Activated T-helper 17 cell treated with anti-CD3 and anti-CD28 coated beads, Interleukin-2, amount 50 U/mL, for 72 hours (primary cell): ENCODE data around the gene DGKI. TPM values are rescaled to one million over a fixed set of nuclear protein-coding genes. Genes with fewer than 3 reads are reported as not detected.
"Not testable (repeated sequence)": the region's sequence is repeated elsewhere in the genome, so short reads cannot be mapped to it uniquely, and the experiment has no call there.

Experiments used
- ATAC-seq: fragments of 150-1000 bp; cut with Tn5 transposase; replicated peaks from 2 replicates; pipeline ENCODE4 v1.10.0; 2021; ENCODE audit warnings: mild to moderate bottlenecking, moderate library complexity
- H3K27ac Mint-ChIP-seq: one replicate; pipeline ENCODE4 v1.8.0; 2022; ENCODE audit warnings: mixed read lengths
- H3K27me3 Mint-ChIP-seq: one replicate; pipeline ENCODE4 v1.8.0; 2022; ENCODE audit warnings: mixed read lengths
- H3K36me3 Mint-ChIP-seq: one replicate; pipeline ENCODE4 v1.8.0; 2022; ENCODE audit warnings: low read depth, mild to moderate bottlenecking, mixed read lengths
- H3K4me1 Mint-ChIP-seq: one replicate; pipeline ENCODE4 v1.8.0; 2022; ENCODE audit warnings: mixed read lengths
- H3K4me3 Mint-ChIP-seq: one replicate; pipeline ENCODE4 v1.8.0; 2022; ENCODE audit warnings: mild to moderate bottlenecking, mixed read lengths
- H3K9me3 Mint-ChIP-seq: one replicate; pipeline ENCODE4 v1.8.0; 2022; ENCODE audit warnings: mixed read lengths
- total RNA-seq, 2 donors: library from RNA; stranded (reverse); gene quantifications; one replicate each; pipeline ENCODE4 v1.2.3, GENCODE V29; 2022

Gene DGKI
- total RNA-seq, 2 donors from 2014 or later, result 2.0 to 9.2 TPM

GRCh38 chr7:137448572-137448971 lies 398.2 kb downstream of the DGKI start:
- H3K4me1 Mint-ChIP-seq, H3K4me3 Mint-ChIP-seq, H3K36me3 Mint-ChIP-seq, H3K27ac Mint-ChIP-seq, ATAC-seq, H3K9me3 Mint-ChIP-seq: not testable (repeated sequence)
- peaks cover 18% of the 10 kb centered on the region for H3K27me3 Mint-ChIP-seq

DNA sequence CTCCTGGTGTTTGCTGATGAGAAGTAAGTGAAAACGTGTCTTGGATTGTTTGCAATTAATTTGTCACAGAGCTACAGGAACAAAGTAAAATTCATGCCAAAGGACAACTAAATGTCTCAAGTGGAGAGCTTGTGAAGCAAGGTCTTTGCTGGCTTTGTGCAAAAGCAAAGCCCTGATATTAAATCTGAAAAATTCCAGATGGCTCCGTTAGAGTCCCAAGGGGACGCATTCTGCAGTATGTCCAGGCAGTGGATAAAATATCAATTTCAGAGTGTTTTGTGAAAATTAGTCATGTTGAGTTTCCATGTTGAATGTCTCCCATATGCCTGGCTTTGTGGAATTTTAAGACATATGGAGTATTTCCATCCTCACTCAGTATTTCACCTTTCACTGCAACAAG lies 400.7 kb downstream of the DGKI start:
- H3K27ac Mint-ChIP-seq, result no peak overlapping the region
- ATAC-seq, result no peak
- H3K4me1 Mint-ChIP-seq, result no peaks in the 10 kb centered on the region
- no peaks in the 10 kb centered on the region for H3K36me3 Mint-ChIP-seq
- H3K27me3 Mint-ChIP-seq, result peaks cover 19% of the 10 kb centered on the region
- no peak overlapping the region for H3K4me3 Mint-ChIP-seq
- no peaks in the 10 kb centered on the region for H3K9me3 Mint-ChIP-seq

- Mint-ChIP-seq H3K4me3 (no peak overlapping the region), H3K27me3 (peaks cover 19% of the 10 kb centered on the region), H3K27ac (no peak overlapping the region), H3K36me3 (no peaks in the 10 kb centered on the region), H3K9me3 (no peaks in the 10 kb centered on the region), H3K4me1 (no peaks in the 10 kb centered on the region)
- no peak for ATAC-seq
Observed at GRCh38 chr7:137445268-137445667, 401.5 kb downstream of the DGKI start.

DNA sequence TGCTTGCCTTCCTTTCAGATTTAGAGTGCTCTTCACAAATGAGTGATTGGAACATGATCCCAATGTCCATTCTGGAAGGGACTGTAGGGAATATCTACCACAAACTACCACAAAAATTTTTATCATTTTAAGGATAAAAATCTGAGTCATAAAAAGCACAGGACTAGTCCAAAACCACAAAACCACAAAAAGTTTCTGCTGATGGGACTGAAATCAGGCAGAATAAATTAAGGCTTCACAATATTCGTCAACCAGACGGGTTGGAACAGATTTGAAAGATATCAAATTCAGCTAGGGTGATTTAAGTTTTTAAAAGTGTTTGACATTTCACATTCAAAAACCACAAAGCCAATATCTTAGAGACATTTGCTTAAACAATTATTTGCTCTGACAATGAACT lies 403.2 kb downstream of the DGKI start:
- no peak overlapping the region for H3K4me3 Mint-ChIP-seq
- ATAC-seq, result no peak
- H3K9me3 Mint-ChIP-seq, result no peaks in the 10 kb centered on the region
- no peaks in the 10 kb centered on the region for H3K36me3 Mint-ChIP-seq
- H3K27me3 Mint-ChIP-seq, result peaks cover 16% of the 10 kb centered on the region
- no peak overlapping the region for H3K27ac Mint-ChIP-seq
- no peaks in the 10 kb centered on the region for H3K4me1 Mint-ChIP-seq

DNA sequence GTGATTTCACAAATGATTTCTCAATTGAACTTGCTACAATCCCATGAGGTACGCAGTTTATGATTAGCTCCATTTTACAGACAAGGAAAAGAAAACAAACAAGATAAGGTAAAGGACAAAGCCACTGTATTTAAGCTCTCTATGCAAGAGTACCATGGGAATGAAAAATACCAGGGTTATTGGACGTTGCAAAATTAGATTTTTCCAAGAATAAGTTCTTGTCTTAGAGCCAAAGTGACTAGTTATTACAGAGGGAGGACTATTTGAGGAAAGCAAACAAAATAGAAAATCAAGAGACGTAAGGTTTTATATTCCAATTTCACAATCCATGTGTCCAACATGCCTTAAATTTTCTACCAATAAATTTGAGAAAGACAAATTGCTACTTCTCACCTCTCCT lies 405.3 kb downstream of the DGKI start:
- ATAC-seq, result no peak
- Mint-ChIP-seq H3K4me1 (no peaks in the 10 kb centered on the region), H3K9me3 (no peaks in the 10 kb centered on the region), H3K27me3 (peaks cover 5% of the 10 kb centered on the region), H3K27ac (no peak overlapping the region), H3K36me3 (no peaks in the 10 kb centered on the region), H3K4me3 (no peak overlapping the region)

- Mint-ChIP-seq H3K27me3 (peaks cover 6% of the 10 kb centered on the region), H3K4me1 (no peaks in the 10 kb centered on the region), H3K4me3 (no peak overlapping the region), H3K36me3 (no peaks in the 10 kb centered on the region), H3K9me3 (no peaks in the 10 kb centered on the region), H3K27ac (no peak overlapping the region)
- ATAC-seq, result no peak
Observed at GRCh38 chr7:137439829-137440825, 406.6 kb downstream of the DGKI start.

DNA sequence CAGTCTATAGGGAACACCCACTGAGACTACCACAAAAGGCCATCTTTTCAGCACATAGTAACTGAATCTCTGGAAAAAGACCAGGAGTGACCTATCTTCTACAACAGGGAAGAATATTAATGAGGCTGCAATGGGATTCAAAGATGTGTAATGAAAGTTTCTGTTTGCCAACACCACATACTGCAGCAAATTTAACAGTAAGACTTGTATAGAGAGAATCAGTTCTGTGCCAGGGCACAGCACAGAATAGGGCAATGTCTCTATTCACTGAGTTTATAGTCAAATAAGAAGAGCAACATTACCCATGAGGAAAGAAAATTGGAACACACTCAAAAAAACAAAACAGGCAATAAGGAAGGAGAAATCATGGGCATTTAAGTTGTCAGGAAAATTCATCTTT lies 411.8 kb downstream of the DGKI start:
- H3K4me3 Mint-ChIP-seq, result no peak overlapping the region
- H3K27me3 Mint-ChIP-seq, result peaks cover 4% of the 10 kb centered on the region
- ATAC-seq, result no peak
- no peak overlapping the region for H3K27ac Mint-ChIP-seq
- H3K9me3 Mint-ChIP-seq, result no peaks in the 10 kb centered on the region
- no peaks in the 10 kb centered on the region for H3K4me1 Mint-ChIP-seq
- H3K36me3 Mint-ChIP-seq, result no peaks in the 10 kb centered on the region

DNA sequence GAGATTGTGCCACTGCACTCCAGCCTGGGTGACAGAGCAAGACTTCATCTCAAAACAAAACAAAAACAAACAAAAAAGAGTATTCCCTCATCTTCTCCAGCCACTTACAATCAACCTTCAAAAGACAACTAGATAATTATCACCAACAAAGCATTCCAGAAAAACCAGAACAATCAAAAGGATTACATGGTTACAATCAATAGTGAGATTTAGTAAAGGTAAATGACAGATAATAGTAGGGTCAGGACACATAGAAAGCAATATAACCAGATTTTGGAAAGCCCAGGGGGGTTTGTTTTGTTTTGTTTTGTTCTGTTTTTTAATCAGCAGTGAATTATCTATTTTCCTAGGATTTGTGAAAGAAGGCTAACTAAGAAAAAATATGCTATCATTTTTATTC lies 412.2 kb downstream of the DGKI start:
- H3K9me3 Mint-ChIP-seq, result no peaks in the 10 kb centered on the region
- H3K4me1 Mint-ChIP-seq, result no peaks in the 10 kb centered on the region
- ATAC-seq, result no peak
- no peaks in the 10 kb centered on the region for H3K36me3 Mint-ChIP-seq
- H3K4me3 Mint-ChIP-seq, result no peak overlapping the region
- H3K27ac Mint-ChIP-seq, result no peak overlapping the region
- H3K27me3 Mint-ChIP-seq, result peaks cover 4% of the 10 kb centered on the region

DNA sequence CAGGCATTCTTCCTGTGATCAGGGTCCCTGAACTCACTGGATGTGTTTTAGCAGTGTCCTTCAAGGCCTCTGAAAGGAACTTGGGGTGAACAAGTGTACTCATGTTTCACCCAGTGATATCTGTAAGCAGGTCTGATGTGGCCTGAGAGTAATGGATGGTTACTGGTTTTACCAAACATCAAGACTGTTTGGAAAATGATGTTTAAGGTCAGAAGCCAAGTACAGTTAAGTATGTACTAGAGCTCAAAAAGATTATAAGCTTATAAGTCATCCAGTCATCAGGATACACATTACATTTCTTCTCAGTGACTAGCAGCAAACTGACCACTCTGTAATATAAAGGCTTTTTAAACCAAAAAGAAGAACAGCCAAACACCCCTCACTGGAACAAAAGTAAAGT lies 423.5 kb downstream of the DGKI start:
- no peaks in the 10 kb centered on the region for H3K4me1 Mint-ChIP-seq
- H3K36me3 Mint-ChIP-seq, result no peaks in the 10 kb centered on the region
- no peaks in the 10 kb centered on the region for H3K9me3 Mint-ChIP-seq
- H3K4me3 Mint-ChIP-seq, result no peak overlapping the region
- peaks cover 2% of the 10 kb centered on the region for H3K27me3 Mint-ChIP-seq
- ATAC-seq, result no peak
- H3K27ac Mint-ChIP-seq, result no peak overlapping the region

- no peaks in the 10 kb centered on the region for H3K9me3 Mint-ChIP-seq
- no peak overlapping the region for H3K4me3 Mint-ChIP-seq
- H3K27me3 Mint-ChIP-seq, result peaks cover 2% of the 10 kb centered on the region
- no peak for ATAC-seq
- no peaks in the 10 kb centered on the region for H3K36me3 Mint-ChIP-seq
- H3K27ac Mint-ChIP-seq, result no peak overlapping the region
- H3K4me1 Mint-ChIP-seq, result no peaks in the 10 kb centered on the region
Observed at GRCh38 chr7:137421366-137421765, 425.4 kb downstream of the DGKI start.

- no peaks in the 10 kb centered on the region for H3K36me3 Mint-ChIP-seq
- no peak for ATAC-seq
- H3K27me3 Mint-ChIP-seq, result peaks cover 2% of the 10 kb centered on the region
- H3K4me3 Mint-ChIP-seq, result no peak overlapping the region
- H3K27ac Mint-ChIP-seq, result no peak overlapping the region
- H3K4me1 Mint-ChIP-seq, result no peaks in the 10 kb centered on the region
- no peaks in the 10 kb centered on the region for H3K9me3 Mint-ChIP-seq
Observed at GRCh38 chr7:137418841-137419240, 427.9 kb downstream of the DGKI start.

GRCh38 chr7:137417464-137417863 lies 429.3 kb downstream of the DGKI start:
- Mint-ChIP-seq H3K4me3 (no peak overlapping the region), H3K9me3 (no peaks in the 10 kb centered on the region), H3K4me1 (no peaks in the 10 kb centered on the region), H3K27ac (no peak overlapping the region), H3K36me3 (no peaks in the 10 kb centered on the region), H3K27me3 (peaks cover 2% of the 10 kb centered on the region)
- ATAC-seq, result no peak

DNA sequence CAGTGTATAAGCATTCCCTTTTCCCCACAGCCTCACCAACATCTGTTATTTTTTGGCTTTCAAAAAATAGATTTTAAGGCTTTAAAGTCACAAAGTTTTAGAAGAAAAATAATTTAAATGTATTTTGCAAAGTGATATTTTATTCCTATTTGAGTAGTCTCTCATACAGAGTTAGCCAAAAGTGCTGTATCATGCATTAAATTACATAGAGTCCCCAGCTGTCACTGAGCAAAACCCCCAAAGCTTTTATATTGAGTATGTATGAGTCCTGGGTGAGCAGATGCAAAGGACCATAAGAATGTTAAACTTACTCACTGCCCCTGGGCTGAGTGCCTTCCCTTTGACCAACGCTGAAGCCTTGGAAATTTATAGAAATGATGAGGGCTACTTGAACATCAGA lies 432.9 kb downstream of the DGKI start:
- Mint-ChIP-seq H3K27me3 (no peaks in the 10 kb centered on the region), H3K27ac (no peak overlapping the region), H3K4me1 (no peaks in the 10 kb centered on the region), H3K9me3 (no peaks in the 10 kb centered on the region), H3K4me3 (no peak overlapping the region), H3K36me3 (no peaks in the 10 kb centered on the region)
- ATAC-seq, result no peak

GRCh38 chr7:137411446-137411845 lies 435.3 kb downstream of the DGKI start:
- Mint-ChIP-seq H3K36me3 (no peaks in the 10 kb centered on the region), H3K27me3 (no peaks in the 10 kb centered on the region), H3K4me3 (no peak overlapping the region), H3K9me3 (no peaks in the 10 kb centered on the region), H3K4me1 (no peaks in the 10 kb centered on the region), H3K27ac (no peak overlapping the region)
- ATAC-seq, result no peak

- ATAC-seq, result no peak
- H3K27me3 Mint-ChIP-seq, result no peaks in the 10 kb centered on the region
- no peak overlapping the region for H3K4me3 Mint-ChIP-seq
- no peaks in the 10 kb centered on the region for H3K4me1 Mint-ChIP-seq
- H3K9me3 Mint-ChIP-seq, result peaks cover 4% of the 10 kb centered on the region
- no peak overlapping the region for H3K27ac Mint-ChIP-seq
- H3K36me3 Mint-ChIP-seq, result no peaks in the 10 kb centered on the region
Observed at GRCh38 chr7:137408126-137408525, 438.6 kb downstream of the DGKI start.
